ENCODE results near the gene FAM120AOS. TPM values are rescaled to one million over a fixed set of nuclear protein-coding genes. Genes with fewer than 3 reads are reported as not detected.
A peak's percentile ranks its signal among the peaks of the same experiment; 100 is the strongest.

The FAM120AOS gene
- total RNA-seq, 3 donors from 2014 or later, result 60.3 to 70.4 (median 62.9) TPM

DNA sequence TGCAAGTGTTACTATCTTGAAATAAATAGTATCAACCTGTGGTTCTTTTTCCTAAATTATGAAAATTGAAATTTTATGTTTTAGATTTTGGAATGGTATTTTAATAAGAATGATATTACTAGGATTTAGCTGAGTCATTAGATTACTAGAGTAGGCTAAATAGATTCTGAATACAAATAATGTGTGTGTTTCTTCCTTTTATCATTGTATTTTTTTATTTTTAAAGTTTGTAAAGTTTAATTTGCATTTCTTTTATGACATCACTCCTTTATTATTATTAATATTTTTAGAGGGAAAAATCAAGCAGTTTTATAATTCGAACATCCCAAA lies 8.0 kb upstream of the FAM120AOS start:
- Histone ChIP-seq H3K27me3 (no peaks in the 10 kb centered on the region), H3K4me1 (peaks cover 0 to 14% of the 10 kb centered on the region in 2 donors), H3K36me3 (no peaks in the 10 kb centered on the region), H3K4me3 (no peak overlapping the region), H3K27ac (no peak overlapping the region), H3K9me3 (no peaks in the 10 kb centered on the region)
- DNase-seq (ENCODE audit: low spot score in 2 of 2), result no peak
- TF ChIP-seq POLR2AphosphoS5 (IDR thresholded peaks at IDR 0.05), result no peak
- TF ChIP-seq POLR2A (IDR thresholded peaks at IDR 0.05), result no peak
- TF ChIP-seq, protein P1, sequence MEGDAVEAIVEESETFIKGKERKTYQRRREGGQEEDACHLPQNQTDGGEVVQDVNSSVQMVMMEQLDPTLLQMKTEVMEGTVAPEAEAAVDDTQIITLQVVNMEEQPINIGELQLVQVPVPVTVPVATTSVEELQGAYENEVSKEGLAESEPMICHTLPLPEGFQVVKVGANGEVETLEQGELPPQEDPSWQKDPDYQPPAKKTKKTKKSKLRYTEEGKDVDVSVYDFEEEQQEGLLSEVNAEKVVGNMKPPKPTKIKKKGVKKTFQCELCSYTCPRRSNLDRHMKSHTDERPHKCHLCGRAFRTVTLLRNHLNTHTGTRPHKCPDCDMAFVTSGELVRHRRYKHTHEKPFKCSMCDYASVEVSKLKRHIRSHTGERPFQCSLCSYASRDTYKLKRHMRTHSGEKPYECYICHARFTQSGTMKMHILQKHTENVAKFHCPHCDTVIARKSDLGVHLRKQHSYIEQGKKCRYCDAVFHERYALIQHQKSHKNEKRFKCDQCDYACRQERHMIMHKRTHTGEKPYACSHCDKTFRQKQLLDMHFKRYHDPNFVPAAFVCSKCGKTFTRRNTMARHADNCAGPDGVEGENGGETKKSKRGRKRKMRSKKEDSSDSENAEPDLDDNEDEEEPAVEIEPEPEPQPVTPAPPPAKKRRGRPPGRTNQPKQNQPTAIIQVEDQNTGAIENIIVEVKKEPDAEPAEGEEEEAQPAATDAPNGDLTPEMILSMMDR (IDR thresholded peaks at IDR 0.05), result no peak
- intact Hi-C loops (cut with DNase I; ENCODE audit: low total_unique reads), result no loop called here

DNA sequence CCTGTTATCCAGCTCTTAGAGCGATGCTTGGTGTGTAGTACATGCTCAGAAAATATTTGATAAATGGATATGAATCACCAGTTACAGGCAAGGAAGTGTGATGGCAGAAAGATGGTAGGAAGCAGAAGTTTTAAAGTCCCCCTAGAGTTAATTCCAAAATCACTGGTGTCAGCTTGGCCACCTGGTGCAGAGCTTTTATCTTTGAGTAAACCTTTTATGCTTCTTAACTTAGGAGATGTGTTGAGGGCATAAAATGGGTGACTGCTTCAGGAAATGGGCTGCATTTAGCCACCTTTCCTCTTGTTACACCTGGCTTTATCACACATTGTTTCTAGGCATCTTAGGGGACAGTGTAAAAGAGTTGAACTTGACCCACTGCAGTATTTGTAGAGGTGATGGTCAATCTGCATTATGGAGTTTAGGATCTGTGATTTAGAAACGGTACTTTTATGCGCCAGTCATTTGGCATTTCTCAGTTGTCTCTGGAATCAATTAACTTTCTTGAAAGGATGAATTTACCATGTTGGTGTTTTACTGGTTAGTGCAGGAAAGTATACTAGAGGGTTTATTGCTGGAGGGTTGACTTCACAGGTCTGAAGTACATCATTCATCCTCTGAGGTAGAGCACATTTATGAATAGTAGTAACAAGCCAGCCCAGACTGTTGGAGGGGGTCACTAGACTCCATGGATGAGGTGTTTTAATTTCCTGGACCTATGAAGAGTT lies 7.5 kb upstream of the FAM120AOS start:
- Histone ChIP-seq H3K27me3 (no peaks in the 10 kb centered on the region), H3K4me1 (peaks cover 0 to 15% of the 10 kb centered on the region in 2 donors), H3K27ac (peak overlapping the region in 1 of 2 donors; percentile 11), H3K36me3 (no peaks in the 10 kb centered on the region), H3K4me3 (no peak overlapping the region), H3K9me3 (no peaks in the 10 kb centered on the region)
- intact Hi-C loops (cut with DNase I; ENCODE audit: low total_unique reads), result no loop called here
- no peak for DNase-seq (ENCODE audit: low spot score in 2 of 2)
- no peak for TF ChIP-seq POLR2A (IDR thresholded peaks at IDR 0.05)

DNA sequence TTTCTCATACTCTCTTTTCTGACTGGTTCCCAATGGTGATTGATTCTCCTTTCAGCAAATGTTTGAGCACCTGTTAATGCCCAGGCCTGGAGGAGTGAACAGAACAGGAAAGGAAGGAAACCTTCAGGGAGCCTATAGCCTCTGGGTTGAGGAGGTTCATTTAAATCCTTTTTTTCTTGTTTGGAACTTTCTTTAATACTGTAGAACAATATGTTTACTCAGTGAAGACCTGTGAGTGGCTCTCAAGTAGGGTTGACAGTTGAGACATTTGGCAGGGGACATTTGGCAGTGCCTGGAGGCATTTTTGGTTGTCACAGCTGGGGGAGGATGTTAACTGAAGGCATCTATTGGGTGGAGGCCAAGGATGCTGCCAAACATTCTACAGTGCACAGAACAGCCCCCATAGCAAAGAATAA lies 6.1 kb upstream of the FAM120AOS start:
- intact Hi-C loops (cut with DNase I; ENCODE audit: low total_unique reads), result loop anchor here (10.0 kb wide), 1 partner anchor 115 kb away; the partner anchor contains the start of gene PHF2
- no peak for DNase-seq (ENCODE audit: low spot score in 2 of 2)
- Histone ChIP-seq H3K4me1 (peaks cover 0 to 12% of the 10 kb centered on the region in 2 donors), H3K4me3 (no peak overlapping the region), H3K9me3 (no peaks in the 10 kb centered on the region), H3K27me3 (no peaks in the 10 kb centered on the region), H3K36me3 (no peaks in the 10 kb centered on the region), H3K27ac (no peak overlapping the region)
- TF ChIP-seq, protein P1 (IDR thresholded peaks at IDR 0.05), result no peak
- no peak for TF ChIP-seq POLR2AphosphoS5 (IDR thresholded peaks at IDR 0.05)
- TF ChIP-seq POLR2A (IDR thresholded peaks at IDR 0.05), result no peak

- H3K27me3 ChIP-seq, result no peaks in the 10 kb centered on the region
- H3K27ac ChIP-seq, result peak overlapping the region in 1 of 2 donors; percentile 40
- no peak for DNase-seq (ENCODE audit: low spot score in 2 of 2)
- no peak overlapping the region for H3K4me3 ChIP-seq
- no peak for TF ChIP-seq POLR2AphosphoS5 (IDR thresholded peaks at IDR 0.05)
- no peak for TF ChIP-seq POLR2A (IDR thresholded peaks at IDR 0.05)
- TF ChIP-seq, protein P1 (IDR thresholded peaks at IDR 0.05), result no peak
- H3K36me3 ChIP-seq, result no peaks in the 10 kb centered on the region
- H3K9me3 ChIP-seq, result no peaks in the 10 kb centered on the region
- intact Hi-C loops (cut with DNase I; ENCODE audit: low total_unique reads), result loop anchor here (10.0 kb wide), 1 partner anchor 116 kb away; the partner anchor contains the start of gene PHF2
- peaks cover 0 to 12% of the 10 kb centered on the region in 2 donors for H3K4me1 ChIP-seq
These were observed 5.3 kb upstream of the FAM120AOS start for GRCh38 chr9:93458712-93459111.

- no peaks in the 10 kb centered on the region for H3K36me3 ChIP-seq
- intact Hi-C loops (cut with DNase I; ENCODE audit: low total_unique reads), result loop anchor here (10.0 kb wide), 1 partner anchor 118 kb away; the partner anchor contains the start of gene PHF2
- TF ChIP-seq POLR2A (IDR thresholded peaks at IDR 0.05), result no peak
These were observed 3.6 kb upstream of the FAM120AOS start for GRCh38 chr9:93457006-93457405.

DNA sequence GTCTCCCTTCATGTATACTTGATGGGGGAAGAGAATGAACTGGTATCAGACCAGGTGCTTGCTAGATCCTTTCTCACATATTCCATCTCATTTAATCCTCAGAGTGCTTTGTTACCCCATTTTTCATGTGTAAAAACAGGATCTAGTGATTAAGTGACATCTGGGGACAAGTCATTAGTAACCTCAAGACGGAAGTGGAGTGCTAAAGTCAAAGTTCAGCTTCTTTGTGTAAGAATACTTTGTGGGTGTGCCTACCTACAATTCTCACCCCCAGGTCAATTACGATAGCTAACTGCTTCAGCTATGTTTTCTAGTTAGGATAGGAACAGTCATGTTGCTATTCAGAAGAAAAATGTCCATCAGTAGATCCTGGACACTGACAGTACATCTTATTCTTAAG lies 3.1 kb upstream of the FAM120AOS start:
- TF ChIP-seq POLR2A (IDR thresholded peaks at IDR 0.05) (no peak), POLR2AphosphoS5 (IDR thresholded peaks at IDR 0.05) (no peak)
- TF ChIP-seq, protein P1 (IDR thresholded peaks at IDR 0.05), result no peak
- DNase-seq (ENCODE audit: low spot score in 2 of 2), result no peak
- peaks cover 0 to 12% of the 10 kb centered on the region in 2 donors for H3K4me1 ChIP-seq
- H3K4me3 ChIP-seq, result no peak overlapping the region
- H3K27ac ChIP-seq, result peak overlapping the region; percentile 15 to 27
- no peaks in the 10 kb centered on the region for H3K36me3 ChIP-seq
- no peaks in the 10 kb centered on the region for H3K27me3 ChIP-seq
- no peaks in the 10 kb centered on the region for H3K9me3 ChIP-seq
- intact Hi-C loops (cut with DNase I; ENCODE audit: low total_unique reads), result loop anchor here (10.0 kb wide), 1 partner anchor 118 kb away; the partner anchor contains the start of gene PHF2

More at GRCh38 chr9:93457006-93457405, 3.6 kb upstream of the FAM120AOS start:
- H3K4me3 ChIP-seq, result no peak overlapping the region
- H3K9me3 ChIP-seq, result no peaks in the 10 kb centered on the region
- DNase-seq (ENCODE audit: low spot score in 2 of 2), result no peak
- no peaks in the 10 kb centered on the region for H3K27me3 ChIP-seq
- H3K27ac ChIP-seq, result no peak overlapping the region
- peaks cover 0 to 12% of the 10 kb centered on the region in 2 donors for H3K4me1 ChIP-seq

Data from breast epithelium (tissue), 4 donors.